Esophagus squamous epithelium (tissue), 4 donors: Measurements from ENCODE around the gene TTC28.

Experiments
- POLR2A ChIP-seq, 4 donors: fragments of 450-650 bp; IDR thresholded peaks; one replicate each; pipeline ENCODE4 v1.6.1; 2017; ENCODE audit warnings: antibody characterized with exemption in 4 of 4, mild to moderate bottlenecking in 4 of 4, moderate library complexity in 3 of 4
- TF ChIP-seq, protein P1 (sequence below), 6 experiments: fragments of 450-650 bp in 4 of 6; fragments of 200-600 bp in 2 of 6; sonication (generic) in 2 of 6; IDR thresholded peaks; one replicate each; pipeline ENCODE4 v1.5.1; 2016 to 2019; ENCODE audit warnings: antibody characterized with exemption in 6 of 6, mild to moderate bottlenecking in 4 of 6, moderate library complexity in 4 of 6

DNA sequence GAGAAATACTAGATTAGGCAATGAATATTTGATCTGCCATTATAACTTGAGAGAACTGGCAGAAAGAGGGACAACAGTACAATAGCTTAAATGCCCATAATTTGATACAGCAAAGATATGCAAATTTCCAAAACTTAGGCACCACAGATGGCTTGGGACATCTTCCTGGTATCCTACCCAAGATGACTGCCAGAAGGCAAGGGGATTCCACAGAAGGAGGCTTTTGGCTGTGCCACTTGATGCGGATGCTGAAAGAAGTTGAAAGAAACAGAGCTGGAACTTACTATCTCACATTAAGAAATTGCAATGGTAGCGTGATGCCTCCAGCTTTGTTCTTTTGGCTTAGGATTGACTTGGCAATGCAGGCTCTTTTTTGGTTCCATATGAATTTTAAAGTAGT lies 216.7 kb downstream of the TTC28 start:
- no peak for TF ChIP-seq POLR2A (IDR thresholded peaks at IDR 0.05)
- TF ChIP-seq, protein P1, sequence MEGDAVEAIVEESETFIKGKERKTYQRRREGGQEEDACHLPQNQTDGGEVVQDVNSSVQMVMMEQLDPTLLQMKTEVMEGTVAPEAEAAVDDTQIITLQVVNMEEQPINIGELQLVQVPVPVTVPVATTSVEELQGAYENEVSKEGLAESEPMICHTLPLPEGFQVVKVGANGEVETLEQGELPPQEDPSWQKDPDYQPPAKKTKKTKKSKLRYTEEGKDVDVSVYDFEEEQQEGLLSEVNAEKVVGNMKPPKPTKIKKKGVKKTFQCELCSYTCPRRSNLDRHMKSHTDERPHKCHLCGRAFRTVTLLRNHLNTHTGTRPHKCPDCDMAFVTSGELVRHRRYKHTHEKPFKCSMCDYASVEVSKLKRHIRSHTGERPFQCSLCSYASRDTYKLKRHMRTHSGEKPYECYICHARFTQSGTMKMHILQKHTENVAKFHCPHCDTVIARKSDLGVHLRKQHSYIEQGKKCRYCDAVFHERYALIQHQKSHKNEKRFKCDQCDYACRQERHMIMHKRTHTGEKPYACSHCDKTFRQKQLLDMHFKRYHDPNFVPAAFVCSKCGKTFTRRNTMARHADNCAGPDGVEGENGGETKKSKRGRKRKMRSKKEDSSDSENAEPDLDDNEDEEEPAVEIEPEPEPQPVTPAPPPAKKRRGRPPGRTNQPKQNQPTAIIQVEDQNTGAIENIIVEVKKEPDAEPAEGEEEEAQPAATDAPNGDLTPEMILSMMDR (IDR thresholded peaks at IDR 0.05): no peak
